ENCODE data around the gene XRCC1. TPM values are rescaled to one million over a fixed set of nuclear protein-coding genes. Genes with fewer than 3 reads are reported as not detected.

XRCC1 gene
- total and polyA plus RNA-seq, 9 of the 15 experiments (the other 6 are each of a cell fraction or from before 2014, with no cell fraction given), result 1.5 to 36.9 (median 24.9) TPM

DNA sequence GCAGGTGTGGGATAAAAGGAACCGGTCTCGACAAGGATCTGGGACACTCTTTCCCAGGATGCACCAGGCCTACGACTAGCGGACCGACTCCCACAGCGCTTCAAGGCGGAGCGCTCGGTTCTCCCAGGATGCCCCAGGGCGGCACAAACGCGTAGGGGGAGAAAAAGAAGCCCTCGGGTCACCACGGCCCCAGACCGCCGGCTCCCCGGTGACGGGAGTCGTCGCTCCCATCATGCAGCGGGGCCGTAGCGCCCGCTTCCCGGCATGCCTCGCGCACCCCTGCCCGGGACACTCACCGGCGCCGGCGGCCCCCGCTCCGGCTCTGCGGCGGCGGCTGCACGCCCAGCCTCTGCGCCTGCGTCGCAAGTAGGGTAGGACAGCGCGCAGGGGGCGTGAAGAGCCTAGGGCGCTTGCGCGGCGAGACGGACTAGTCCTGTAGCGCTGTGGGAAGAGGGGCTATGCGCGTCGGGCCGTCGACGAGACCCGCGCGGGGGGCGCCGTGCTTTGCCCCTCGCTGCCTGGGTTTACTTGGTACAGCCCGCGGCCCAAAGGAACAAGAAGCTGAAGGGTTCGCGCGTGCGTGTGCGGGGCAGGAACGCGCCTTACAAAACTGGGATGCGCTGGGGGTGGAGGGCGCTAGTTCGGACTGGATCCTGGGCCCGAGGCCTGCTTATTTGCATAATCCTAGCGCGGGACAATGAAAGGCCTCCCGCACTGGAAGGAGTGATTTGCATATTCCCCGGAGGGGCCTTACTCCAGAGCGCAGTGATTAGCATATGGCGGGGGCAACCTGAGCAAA lies 44.1 kb upstream of the XRCC1 start, which contains the start of gene ZNF428 (continued):
- TF ChIP-seq ZNF212 (CRISPR knock-in tag; IDR thresholded peaks at IDR 0.05) (no peak), MEF2A (IDR thresholded peaks at IDR 0.05; ENCODE audit: control insufficient read depth, low read depth, low read length) (no peak), NFIX (CRISPR knock-in tag; IDR thresholded peaks at IDR 0.05; ENCODE audit: low read depth) (0 out of 2 replicates have a peak, but pooled peaks have one; percentile 4), HDAC8 (tag; IDR thresholded peaks at IDR 0.05) (0 out of 2 replicates have a peak, but pooled peaks have one; percentile 39), RBM39 (optimal IDR thresholded peaks at IDR 0.05; ENCODE audit: low read depth, low read length) (no peak), GTF2E2 (tag; IDR thresholded peaks at IDR 0.05) (peak; percentile 47; the same call in 1 of the 2 replicates), PHB2 (IDR thresholded peaks at IDR 0.05; ENCODE audit: low read depth) (no peak), NCOR1 (IDR thresholded peaks at IDR 0.05) (0 out of 2 replicates have a peak, but pooled peaks have one; percentile 10), ZNF140 (CRISPR knock-in tag; IDR thresholded peaks at IDR 0.05) (no peak), FOXM1 (IDR thresholded peaks at IDR 0.05; ENCODE audit: low read depth) (no peak), FOXM1 (CRISPR knock-in tag; IDR thresholded peaks at IDR 0.05; ENCODE audit: low read depth) (peak; percentile 51; the same call in 1 of the 2 replicates), CXXC5 (CRISPR knock-in tag; IDR thresholded peaks at IDR 0.05) (peak; percentile 83), OTX1 (CRISPR knock-in tag; IDR thresholded peaks at IDR 0.05) (no peak), MCM2 (IDR thresholded peaks at IDR 0.05; ENCODE audit: low read depth) (no peak), PRMT5 (CRISPR knock-in tag; IDR thresholded peaks at IDR 0.05) (no peak), ZC3H8 (IDR thresholded peaks at IDR 0.05) (no peak), PYGO2 (tag; IDR thresholded peaks at IDR 0.05) (no peak), MBD2 (IDR thresholded peaks at IDR 0.05; ENCODE audit: borderline replicate concordance, low read depth) (no peak; the same call in 1 of the 2 replicates), KDM5B (IDR thresholded peaks at IDR 0.05; ENCODE audit: insufficient replicate concordance, low read depth, low read length) (no peak), ESRRB (CRISPR knock-in tag; IDR thresholded peaks at IDR 0.05; ENCODE audit: borderline replicate concordance) (no peak), CBX8 (IDR thresholded peaks at IDR 0.05; ENCODE audit: borderline replicate concordance, extremely low read depth, low read depth, low read length, poor library complexity, severe bottlenecking) (no peak), ZNF668 (CRISPR knock-in tag; IDR thresholded peaks at IDR 0.05) (0 out of 2 replicates have a peak, but pooled peaks have one; percentile 54)
- TF ChIP-seq, protein P1, sequence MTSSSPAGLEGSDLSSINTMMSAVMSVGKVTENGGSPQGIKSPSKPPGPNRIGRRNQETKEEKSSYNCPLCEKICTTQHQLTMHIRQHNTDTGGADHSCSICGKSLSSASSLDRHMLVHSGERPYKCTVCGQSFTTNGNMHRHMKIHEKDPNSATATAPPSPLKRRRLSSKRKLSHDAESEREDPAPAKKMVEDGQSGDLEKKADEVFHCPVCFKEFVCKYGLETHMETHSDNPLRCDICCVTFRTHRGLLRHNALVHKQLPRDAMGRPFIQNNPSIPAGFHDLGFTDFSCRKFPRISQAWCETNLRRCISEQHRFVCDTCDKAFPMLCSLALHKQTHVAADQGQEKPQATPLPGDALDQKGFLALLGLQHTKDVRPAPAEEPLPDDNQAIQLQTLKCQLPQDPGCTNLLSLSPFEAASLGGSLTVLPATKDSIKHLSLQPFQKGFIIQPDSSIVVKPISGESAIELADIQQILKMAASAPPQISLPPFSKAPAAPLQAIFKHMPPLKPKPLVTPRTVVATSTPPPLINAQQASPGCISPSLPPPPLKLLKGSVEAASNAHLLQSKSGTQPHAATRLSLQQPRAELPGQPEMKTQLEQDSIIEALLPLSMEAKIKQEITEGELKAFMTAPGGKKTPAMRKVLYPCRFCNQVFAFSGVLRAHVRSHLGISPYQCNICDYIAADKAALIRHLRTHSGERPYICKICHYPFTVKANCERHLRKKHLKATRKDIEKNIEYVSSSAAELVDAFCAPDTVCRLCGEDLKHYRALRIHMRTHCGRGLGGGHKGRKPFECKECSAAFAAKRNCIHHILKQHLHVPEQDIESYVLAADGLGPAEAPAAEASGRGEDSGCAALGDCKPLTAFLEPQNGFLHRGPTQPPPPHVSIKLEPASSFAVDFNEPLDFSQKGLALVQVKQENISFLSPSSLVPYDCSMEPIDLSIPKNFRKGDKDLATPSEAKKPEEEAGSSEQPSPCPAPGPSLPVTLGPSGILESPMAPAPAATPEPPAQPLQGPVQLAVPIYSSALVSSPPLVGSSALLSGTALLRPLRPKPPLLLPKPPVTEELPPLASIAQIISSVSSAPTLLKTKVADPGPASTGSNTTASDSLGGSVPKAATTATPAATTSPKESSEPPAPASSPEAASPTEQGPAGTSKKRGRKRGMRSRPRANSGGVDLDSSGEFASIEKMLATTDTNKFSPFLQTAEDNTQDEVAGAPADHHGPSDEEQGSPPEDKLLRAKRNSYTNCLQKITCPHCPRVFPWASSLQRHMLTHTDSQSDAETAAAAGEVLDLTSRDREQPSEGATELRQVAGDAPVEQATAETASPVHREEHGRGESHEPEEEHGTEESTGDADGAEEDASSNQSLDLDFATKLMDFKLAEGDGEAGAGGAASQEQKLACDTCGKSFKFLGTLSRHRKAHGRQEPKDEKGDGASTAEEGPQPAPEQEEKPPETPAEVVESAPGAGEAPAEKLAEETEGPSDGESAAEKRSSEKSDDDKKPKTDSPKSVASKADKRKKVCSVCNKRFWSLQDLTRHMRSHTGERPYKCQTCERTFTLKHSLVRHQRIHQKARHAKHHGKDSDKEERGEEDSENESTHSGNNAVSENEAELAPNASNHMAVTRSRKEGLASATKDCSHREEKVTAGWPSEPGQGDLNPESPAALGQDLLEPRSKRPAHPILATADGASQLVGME (CRISPR knock-in tag; IDR thresholded peaks at IDR 0.05), result 0 out of 2 replicates have a peak, but pooled peaks have one; percentile 22
